Bronchial epithelial cell (primary cell): ENCODE results near the gene HADHA. TPM values are rescaled to one million over a fixed set of nuclear protein-coding genes. Genes with fewer than 3 reads are reported as not detected.

Experiments used
- DNase-seq: peaks from one replicate; pipeline ENCODE4 v3.0.0-alpha.2; 2010; ENCODE audit warnings: low read depth
- FAIRE-seq: peaks from 2 replicates; lab custom pipeline; 2011; peaks lifted over from hg19 to GRCh38; lab: Jason Lieb, UNC
- H3K27me3 ChIP-seq: 2 replicates; pipeline ENCODE4 v1.5.1; 2011; ENCODE audit warnings: low read length; ENCODE audit not compliant: control insufficient read depth, insufficient read depth
- H3K36me3 ChIP-seq: 2 replicates; pipeline ENCODE4 v1.5.1; 2011; ENCODE audit warnings: low read length; ENCODE audit not compliant: control insufficient read depth, insufficient read depth
- H3K4me3 ChIP-seq: 2 replicates; pipeline ENCODE4 v1.5.1; 2011; ENCODE audit warnings: mild to moderate bottlenecking, low read depth, low read length, control low read depth
- total RNA-seq: library from RNA; depleted of rRNA; stranded (reverse); fragments of >200 nt; gene quantifications from 2 replicates; pipeline ENCODE4 v1.2.1, GENCODE V29; 2014
- TF ChIP-seq, protein P1 (sequence below): IDR thresholded peaks from 2 replicates; pipeline ENCODE4 v1.5.1; 2011; ENCODE audit warnings: mild to moderate bottlenecking, moderate library complexity, low read length, control low read depth, inconsistent platforms; ENCODE audit not compliant: insufficient read depth, severe bottlenecking

HADHA gene
- total RNA-seq, 1 donor from 2014 or later: 140 TPM

DNA sequence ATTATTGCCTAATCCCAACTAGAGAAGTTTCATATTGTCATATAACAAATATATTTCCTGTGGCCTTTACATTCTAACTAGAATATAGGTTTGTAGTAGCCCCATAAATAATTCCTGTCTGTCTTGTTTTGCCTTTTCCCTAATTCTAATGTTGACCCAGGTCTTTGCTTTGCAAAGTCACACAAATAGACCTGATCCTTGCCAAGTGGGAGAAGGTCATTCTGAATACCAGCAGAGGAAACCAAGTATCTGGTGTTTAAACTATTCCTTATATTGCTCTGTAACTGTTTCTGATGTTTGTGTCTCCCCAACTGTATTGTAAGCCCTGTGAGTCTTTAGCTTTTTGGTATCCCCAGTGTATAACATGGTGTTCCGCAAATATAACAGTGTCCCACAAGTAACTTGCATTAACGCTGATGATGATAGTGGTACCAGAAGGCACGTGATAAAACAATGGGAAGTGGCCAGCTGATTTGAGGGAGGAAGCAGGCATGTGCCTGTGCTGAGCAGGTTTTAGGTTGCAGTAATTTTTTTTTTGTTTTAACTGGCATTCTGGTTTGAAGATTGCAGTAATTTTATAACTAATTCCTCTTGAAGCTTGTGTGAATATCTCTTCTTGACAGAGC, 11.4 kb upstream of the HADHA start:
- FAIRE-seq: no peak
- Histone ChIP-seq H3K36me3 (peaks cover 14% of the 10 kb centered on the region), H3K4me3 (no peak overlapping the region), H3K27me3 (no peaks in the 10 kb centered on the region)
- no peak for DNase-seq
- TF ChIP-seq, protein P1, sequence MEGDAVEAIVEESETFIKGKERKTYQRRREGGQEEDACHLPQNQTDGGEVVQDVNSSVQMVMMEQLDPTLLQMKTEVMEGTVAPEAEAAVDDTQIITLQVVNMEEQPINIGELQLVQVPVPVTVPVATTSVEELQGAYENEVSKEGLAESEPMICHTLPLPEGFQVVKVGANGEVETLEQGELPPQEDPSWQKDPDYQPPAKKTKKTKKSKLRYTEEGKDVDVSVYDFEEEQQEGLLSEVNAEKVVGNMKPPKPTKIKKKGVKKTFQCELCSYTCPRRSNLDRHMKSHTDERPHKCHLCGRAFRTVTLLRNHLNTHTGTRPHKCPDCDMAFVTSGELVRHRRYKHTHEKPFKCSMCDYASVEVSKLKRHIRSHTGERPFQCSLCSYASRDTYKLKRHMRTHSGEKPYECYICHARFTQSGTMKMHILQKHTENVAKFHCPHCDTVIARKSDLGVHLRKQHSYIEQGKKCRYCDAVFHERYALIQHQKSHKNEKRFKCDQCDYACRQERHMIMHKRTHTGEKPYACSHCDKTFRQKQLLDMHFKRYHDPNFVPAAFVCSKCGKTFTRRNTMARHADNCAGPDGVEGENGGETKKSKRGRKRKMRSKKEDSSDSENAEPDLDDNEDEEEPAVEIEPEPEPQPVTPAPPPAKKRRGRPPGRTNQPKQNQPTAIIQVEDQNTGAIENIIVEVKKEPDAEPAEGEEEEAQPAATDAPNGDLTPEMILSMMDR: no peak

DNA sequence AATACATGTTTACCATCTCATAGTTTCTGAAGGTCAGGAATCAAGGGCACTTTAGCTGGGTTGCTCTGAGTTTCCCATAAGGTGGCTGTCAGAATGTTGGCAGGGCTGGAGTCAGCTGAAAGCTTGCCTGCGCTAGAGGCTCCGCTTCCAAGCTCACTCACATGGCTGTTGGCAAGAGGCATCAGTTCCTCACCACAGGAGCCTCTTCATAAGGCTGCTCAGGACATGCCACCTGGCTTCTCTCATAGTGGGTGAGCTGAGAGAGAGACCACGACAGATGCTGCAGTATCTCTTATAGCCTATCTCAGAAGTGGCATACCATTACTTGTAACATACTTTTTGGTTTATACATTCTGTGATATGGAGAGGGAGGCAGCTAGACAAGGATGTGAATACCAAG, 7.5 kb upstream of the HADHA start:
- H3K4me3 ChIP-seq: no peak overlapping the region
- FAIRE-seq: no peak

DNA sequence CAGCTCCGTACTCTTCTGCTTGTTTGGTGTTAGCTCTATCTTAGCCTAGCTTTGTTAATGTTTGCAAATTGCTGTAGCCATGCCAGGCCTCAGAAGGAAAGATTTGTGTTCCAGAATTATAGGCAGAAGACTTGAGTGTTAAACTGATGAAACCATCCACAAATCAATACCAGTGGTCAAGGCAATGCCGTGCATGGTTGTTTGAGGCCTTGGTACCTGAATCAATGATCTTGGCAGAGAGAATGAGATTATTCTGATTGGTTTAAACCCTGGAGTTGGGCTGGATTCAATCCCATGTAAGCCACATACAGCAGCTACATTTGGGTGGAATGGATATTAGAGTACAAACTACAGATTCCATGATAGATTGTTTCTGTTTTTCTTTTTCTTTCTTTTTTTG, 5.2 kb upstream of the HADHA start:
- DNase-seq: no peak
- no peak for FAIRE-seq
- Histone ChIP-seq H3K36me3 (no peaks in the 10 kb centered on the region), H3K27me3 (no peaks in the 10 kb centered on the region), H3K4me3 (no peak overlapping the region)
- TF ChIP-seq, protein P1: no peak

More for the DNA sequence above, 7.5 kb upstream of the HADHA start:
- peaks cover 1% of the 10 kb centered on the region for H3K36me3 ChIP-seq
- DNase-seq: no peak
- TF ChIP-seq, protein P1: no peak
- H3K27me3 ChIP-seq: no peaks in the 10 kb centered on the region

DNA sequence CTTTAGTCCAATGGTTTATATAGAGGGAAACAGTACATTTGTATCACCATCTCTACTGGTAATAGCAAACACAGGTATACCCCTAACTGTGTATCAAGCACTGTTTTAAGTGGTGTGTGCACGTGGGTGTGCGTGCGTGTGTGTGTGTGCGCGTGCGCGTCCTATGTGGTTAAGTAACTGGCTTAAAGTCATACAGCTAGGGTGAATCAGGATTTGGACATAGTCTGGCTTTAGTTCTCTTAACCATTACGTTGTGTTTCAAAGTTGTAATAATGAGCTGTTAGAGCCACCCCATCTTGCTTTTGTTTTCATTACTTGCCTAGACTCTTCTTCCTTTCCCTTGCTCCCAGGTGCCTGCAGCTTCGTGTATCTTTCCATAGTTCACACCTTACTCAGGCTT, 2.4 kb upstream of the HADHA start:
- TF ChIP-seq, protein P1: no peak
- DNase-seq (no peak), FAIRE-seq (no peak)
- no peaks in the 10 kb centered on the region for H3K36me3 ChIP-seq
- no peak overlapping the region for H3K4me3 ChIP-seq
- H3K27me3 ChIP-seq: no peaks in the 10 kb centered on the region

DNA sequence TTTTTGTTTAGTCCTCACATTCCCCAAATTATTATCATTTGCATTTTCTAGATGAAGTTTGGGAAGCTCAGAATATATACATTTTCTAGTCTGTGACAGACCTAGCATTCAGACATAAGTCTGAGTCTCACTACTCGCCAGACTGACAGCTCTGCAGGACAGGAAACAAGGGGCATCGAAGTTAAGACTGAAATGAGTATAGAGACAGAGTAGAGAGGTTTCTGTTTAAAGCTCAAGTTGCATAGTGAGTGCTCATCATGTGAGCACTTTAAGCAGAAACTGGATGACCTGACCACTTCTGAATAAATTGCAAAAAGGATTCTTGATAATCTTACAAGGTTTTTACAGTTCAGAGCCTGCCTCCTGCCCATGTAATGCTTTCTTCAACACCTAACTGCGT, 1.4 kb upstream of the HADHA start:
- DNase-seq (no peak), FAIRE-seq (no peak)
- Histone ChIP-seq H3K4me3 (peak overlapping the region; percentile 85), H3K27me3 (no peaks in the 10 kb centered on the region), H3K36me3 (no peaks in the 10 kb centered on the region)
- TF ChIP-seq, protein P1: no peak

DNA sequence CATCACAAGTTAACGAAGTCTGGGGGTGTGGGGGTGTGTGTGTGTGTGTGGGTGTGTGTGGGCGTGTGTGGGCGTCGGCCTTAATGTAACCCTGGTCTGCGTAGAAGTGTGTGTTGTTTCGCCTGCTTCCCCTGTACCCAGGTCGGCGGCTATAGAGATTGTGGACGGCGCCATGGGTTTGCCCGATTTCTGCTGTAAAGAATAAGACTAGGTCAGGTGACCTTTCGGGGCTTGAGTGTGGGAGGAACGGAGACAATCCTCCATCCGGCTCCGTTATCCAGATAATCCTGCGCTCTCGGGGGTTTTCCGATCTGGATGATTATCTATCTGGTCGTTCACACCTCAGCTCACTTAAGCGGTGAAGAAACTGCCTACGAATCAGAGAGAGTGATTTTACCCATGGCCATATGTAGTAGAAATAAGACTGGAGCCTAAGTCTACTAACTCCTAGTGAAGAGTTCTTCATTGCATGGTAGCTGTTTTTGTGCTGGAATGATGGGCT, 850 bp upstream of the HADHA start:
- no peaks in the 10 kb centered on the region for H3K36me3 ChIP-seq
- DNase-seq: peak; percentile 43
- H3K4me3 ChIP-seq: peak overlapping the region; percentile 85
- TF ChIP-seq, protein P1: no peak
- FAIRE-seq: no peak
- no peaks in the 10 kb centered on the region for H3K27me3 ChIP-seq
